CD4-positive, alpha-beta T cell treated with Interleukin-1 beta for 1 hour (primary cell): ENCODE measurements around the gene AQP6.
"Not testable (repeated sequence)": the region's sequence is repeated elsewhere in the genome, so short reads cannot be mapped to it uniquely, and the experiment has no call there.

Experiments used
- DNase-seq, 2 donors: peaks; one replicate each; pipeline ENCODE4 v3.0.0-alpha.2; 2020 to 2022

The AQP6 gene

DNA sequence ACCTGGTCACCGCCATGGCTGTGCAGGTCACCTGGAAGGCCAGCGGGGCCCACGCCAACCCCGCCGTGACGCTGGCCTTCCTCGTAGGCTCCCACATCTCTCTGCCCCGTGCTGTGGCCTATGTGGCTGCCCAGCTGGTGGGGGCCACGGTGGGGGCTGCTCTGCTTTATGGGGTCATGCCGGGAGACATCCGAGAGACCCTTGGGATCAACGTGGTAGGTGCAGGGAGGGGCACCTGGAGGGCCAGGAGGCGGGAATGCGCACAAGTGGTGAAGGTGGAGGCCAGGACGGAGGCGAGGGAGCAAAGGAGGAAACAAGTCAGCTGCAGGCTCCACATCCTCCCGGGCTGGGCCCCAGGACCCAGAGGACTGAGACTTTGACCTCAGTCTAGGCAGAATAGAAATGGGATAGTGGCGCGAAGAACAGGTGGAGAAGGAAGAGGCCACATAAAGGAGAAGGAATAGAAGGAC lies 649 bp downstream of the AQP6 start:
- no peak for DNase-seq

DNA sequence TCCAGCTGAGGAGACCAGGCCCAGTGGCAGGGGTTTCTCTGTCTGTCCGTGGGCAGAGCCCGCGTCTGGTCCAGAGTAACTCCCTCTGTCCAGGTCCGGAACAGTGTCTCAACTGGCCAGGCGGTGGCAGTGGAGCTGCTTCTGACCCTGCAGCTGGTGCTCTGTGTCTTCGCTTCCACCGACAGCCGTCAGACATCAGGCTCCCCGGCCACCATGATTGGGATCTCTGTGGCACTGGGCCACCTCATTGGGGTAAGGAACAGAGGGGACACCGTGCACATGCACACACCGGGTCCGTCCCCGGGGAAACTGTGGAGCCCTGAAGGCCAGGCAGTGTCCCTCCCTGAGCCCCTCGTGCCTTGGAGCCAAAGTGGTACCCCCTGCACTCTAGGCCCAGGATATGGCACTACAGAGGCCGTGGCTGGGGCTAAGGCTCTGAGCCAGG lies 1.5 kb downstream of the AQP6 start:
- peak in 1 of 2 donors; percentile 33 for DNase-seq

DNA sequence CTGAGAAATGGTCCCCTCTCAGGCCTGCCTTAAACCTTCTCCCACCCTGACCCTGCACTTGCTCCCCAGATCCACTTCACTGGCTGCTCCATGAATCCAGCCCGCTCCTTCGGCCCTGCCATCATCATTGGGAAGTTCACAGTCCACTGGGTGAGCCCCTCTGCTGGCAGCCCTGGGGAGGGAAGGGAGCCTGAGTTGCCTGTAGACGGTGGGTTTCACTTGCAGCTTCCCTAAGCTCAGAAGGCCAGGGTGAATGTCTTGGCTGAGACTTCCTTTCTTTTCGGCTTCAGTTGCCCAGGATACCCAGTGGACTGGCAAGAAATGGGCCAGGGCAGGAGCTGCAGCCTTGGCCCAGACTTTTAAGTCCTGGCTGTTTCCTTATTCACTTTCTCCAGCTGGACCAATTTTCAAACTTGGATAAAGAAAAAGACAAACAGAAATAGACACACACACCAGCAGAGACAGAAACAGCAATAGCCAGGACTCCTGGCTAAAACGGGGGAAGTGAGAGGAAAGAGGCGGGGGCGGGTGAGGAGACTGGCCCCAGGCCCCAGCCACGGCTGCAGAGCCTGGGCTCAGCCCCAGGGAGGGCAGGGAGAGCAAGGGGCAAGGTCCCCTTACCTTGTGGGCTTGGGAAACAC lies 2.0 kb downstream of the AQP6 start:
- no peak for DNase-seq

DNA sequence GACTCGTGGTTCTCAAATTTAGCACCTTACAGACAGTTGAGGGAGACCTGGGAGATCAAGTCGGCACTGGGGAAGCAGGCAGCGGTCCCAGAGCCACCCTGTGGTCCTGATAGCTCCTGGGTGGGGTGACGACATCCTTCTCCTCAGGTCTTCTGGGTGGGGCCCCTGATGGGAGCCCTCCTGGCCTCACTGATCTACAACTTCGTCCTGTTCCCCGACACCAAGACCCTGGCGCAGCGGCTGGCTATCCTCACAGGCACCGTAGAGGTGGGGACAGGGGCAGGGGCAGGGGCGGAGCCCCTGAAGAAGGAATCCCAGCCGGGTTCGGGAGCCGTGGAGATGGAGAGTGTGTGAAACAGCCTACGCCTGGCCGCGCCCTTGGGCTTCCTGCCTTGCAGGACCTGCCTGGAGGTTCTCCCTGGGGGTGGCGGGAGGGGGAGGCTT lies 2.6 kb downstream of the AQP6 start:
- no peak for DNase-seq

DNA sequence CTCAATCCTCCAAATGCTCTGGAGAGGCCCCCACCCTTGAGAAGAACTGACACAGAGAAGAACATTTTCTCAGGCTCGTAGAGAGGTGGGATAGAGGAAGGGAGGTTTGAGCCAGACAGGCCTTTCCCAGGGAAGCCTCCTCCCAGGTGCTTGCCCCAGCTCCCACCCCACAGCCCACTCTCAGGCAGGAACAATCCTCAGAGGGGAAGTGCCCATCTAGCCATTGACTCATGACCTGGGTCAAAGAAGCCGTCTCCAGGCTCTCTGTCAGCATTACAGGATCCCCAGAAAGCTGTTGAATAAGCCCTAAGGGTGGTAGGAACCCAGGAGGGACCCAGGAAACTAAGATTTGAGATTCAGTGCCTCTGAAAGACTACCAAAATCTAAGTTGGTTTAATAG lies 3.8 kb downstream of the AQP6 start:
- DNase-seq = no peak

DNA sequence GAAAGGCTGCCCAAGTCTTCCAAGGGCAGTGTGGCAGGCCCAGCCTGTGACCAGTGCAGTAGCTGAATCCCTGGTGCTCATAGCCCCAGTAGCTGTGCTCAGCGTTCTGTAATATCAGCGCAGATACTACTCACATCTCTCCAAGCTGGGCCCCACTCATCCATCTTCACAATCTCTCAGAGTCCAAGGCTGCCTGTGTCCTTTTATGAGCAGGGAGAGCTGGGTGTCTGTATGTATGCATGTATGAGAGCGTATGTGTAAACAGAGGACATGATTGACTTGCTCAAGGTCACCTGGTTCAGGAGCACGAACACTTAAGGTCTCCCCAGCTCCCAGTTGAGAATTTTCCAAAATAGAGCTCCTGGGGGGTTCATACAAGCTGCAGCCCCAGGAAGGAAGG lies 5.4 kb downstream of the AQP6 start:
- DNase-seq = no peak

DNA sequence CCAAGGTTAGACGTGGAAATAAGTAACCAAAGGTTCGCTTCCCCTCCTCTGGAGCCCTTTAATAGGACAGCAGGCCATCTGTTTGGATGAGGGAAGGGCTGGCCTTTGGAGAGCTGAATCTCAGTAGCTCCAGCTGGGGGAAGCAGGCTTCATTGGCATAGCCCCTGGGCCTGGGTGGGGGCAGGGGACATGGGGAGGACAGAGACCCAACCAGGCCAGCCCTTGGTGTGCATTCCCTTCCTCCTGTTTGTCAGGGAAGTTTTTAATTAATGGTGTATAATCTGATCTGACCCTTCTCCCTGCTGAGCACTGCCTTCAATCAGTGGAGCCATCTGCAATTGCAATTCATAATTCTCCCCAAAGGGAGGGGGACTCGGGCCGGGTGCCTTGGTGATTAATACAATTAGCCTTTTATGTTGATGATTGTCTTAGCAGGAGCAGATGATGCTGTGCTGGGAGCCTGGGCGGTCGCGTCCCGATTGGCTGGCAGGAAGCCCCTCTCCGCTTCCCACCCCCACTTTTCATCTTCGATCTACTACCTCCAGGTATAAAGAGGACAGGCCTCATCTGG lies 6.4 kb downstream of the AQP6 start:
- DNase-seq = no peak

DNA sequence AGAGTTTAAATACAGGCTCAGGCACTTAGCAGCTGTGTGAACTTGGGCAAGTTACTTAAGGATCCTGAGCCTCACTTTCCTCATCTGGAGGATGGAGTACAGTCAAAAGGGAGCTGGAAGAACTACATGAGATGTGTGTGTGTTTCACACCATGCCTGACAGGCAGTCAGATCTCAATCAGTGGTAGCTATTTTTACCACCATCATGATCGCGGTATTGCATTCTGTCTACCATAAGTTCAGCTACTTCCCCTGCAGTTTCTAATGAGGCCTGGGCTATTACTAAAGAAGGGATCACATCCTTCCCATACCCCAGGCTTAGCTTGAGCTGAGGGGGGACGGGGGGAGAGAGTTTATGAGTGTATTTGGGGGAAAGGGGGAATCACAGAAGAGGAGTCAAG lies 7.0 kb downstream of the AQP6 start:
- no peak for DNase-seq

DNA sequence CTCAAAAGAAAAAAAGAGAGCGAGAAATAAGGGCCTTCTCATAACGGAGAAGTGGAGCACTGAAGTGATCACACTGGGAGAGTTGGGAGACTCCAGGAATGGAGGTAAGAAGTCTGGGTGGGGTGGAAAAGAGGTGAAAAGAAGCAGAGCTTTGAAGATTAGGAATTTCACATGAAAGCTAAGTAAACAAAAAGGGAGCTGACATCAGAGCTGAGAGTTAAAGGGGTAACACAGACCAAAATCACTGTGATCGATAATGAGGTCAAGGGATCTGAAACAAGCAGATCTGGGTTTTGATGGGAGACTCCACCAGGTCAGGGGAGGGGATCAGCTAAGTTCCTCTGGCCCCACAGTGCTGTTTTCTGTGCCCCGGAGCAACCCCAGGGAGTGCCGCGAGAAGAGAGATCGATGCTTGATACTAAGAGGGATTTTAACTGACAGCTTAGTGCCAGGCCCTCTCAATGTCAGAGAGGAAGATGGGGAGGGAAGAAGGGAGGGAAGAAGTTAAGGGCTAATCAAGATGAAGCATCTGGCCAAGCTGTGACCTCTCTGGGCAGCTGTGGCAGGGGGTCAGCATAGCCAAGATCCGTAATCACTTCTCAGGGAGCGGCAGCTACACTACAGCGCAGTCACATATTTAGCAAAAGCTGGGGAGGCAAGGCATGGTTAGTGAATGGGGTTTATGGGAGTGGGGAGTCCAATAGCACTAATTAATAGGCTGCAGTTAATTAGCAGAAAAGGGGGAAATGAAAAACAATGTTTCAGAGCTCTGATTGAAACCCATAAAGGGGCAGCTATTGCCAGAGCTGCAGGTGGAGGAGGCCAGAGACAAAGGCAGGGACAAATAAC lies 8.0 kb downstream of the AQP6 start:
- DNase-seq = no peak

DNA sequence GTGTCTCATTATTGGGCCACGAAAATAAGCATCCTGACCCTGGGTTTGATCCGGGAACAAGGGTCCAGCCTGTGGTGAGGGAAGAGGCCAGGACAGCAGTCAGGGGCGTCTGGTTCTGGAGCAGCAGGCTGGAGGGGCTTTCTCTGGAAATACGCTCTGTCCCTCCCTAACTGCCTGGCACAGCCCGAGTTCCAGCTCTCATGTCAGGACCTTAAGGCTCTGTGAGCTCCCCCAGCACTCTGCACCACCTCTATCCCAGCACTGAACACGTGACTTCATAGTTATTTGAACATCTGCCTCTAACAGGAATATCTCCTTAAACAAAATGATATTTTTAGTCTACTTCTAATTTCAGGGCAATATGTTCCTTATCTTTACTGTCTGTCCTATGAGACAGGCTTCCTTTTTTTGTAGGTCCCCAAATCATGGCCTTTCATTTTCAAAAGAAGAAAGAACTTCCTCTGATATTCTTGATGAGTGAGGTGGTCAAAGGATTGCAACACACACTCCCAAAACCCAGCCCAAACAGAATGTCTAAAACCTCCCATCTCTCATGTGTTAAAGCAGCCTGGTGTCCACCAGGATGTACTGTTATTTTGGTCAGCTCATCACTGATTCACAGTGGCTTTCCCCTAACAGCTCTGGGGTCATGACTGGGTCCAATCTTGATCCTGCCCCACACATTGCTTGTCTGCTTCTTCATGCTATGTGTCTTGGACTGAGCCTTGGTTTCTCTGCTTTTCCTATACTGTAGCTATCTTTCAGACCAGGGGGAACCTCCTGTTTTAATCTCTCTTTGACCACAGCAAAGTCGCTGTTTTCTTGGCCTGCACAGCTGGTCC lies 9.7 kb downstream of the AQP6 start:
- DNase-seq = no peak

DNA sequence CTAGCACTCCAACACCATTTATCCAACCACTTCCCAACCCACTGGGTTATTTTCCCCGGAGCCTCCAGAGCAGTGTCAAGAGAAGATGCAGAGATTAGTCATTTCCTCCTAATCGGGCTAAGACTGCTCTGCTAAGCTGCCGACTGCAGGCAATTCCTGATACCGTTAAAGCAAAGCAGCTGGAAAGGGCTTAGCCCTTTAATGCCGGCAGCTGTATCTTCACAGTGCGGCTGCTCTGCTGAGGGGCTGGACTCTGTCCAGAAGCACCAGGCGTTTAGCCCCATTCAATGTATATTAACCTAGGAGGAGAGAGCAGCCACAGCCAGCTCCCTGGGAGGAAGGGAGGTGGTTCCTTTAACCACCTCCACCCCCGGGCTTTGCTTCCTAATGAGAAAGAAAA lies 11.1 kb downstream of the AQP6 start:
- DNase-seq = no peak

DNA sequence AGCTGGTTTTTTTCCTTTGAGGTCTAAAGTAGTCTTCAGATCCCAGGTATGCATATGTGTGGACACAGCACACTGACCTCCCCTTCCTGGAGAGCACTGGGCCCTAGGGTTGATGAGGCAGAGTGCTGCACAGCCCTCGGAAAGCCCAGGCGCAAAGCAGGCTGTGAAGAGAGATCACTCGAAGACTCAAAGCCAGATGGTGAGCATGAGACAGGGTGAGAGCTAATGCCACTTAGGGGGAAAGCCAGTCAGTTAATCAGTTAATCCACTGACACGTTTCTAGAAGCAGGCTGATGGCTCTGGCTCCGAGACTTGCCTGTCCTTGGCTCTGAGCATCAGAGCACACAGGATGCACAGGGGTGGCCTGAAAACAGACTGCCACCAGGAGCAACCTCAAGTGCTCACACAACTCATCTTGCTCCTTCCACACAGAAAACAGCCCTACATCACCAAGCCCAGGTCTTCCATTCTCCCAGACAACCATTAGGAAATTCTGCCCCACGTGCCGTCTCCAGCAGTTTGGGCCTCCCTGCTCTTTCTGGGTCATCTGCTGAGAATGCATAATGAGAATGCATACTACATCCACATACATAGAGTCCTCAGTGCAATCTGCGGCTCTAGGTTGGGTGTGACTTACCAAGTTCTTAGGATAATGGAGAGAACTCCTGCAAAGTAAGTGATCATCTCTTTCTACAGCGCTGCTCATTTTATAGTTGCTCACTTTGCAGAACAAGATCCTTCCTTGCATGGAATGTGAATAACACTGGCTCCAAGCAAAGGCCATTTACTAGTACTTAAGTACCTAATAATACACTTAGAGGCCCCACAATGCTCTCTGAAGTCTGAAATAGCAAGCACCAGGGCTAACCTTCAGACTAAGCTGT lies 12.0 kb downstream of the AQP6 start:
- no peak for DNase-seq

DNA sequence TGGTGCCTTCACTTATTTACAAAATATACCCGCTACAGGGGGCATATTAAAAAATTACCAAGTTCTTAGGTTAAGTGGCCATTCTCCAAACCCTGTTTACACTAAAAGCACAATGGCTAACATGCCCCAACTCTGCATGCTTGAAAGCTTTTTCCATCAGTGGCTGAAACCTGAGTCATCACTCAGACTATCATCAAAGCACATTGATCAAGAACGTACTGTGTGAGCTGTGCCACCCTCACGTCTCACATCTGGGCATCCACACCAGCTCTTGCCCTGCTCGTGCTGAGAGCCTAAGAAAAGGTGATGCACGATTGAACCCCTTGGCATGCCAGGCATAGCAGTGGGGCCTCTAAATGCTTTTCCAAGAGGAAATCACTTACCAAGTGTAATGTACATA lies 13.2 kb downstream of the AQP6 start:
- no peak for DNase-seq

DNA sequence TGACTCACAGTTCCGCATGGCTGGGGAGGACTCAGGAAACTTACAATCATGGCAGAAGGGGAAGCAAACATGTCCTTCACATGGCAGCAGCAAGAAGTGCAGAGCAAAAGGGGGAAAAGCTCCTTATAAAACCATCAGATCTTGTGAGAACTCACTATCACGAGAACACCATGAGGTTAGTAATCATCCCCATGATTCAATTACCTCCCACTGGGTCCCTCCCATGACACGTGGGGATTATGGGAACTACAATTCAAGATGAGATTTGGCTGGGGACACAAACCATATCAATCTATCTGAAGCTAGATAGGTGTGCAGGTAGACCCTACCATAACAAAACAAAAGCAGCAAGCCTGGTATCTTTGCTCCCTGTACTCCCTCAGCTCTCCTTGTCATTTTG lies 13.7 kb downstream of the AQP6 start:
- not testable (repeated sequence) for DNase-seq

DNA sequence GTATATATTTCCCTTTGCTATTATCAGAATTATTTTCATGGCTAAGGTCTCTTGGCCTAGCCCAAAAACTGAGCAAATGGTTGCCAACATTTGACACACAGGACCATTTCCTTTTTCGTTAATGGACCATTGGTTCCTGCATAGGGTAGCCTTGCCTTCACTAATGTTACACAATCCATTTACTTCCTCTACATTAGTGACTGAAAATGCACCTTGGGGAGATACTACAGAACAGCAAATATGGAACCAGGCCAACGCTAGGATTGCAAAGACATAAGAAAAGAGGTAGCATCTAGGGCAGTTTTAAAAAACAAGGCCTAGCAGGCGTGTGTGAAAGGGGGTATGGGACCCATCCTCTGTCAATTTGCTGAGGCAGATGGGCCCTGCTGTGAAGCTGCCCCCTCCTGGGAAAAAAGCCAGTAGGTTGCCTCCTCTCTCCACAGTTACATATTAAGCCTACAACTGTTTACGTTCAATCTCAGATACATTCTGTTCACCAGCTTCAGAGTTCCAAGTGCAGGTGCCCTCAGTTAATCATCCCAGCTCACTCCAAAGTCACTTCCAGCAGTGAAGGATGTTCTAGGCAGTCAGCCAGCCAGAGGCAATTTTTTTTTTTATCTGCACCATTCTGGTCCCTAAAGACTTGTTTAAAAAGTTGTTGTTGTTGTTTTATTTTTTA lies 15.0 kb downstream of the AQP6 start:
- no peak for DNase-seq

DNA sequence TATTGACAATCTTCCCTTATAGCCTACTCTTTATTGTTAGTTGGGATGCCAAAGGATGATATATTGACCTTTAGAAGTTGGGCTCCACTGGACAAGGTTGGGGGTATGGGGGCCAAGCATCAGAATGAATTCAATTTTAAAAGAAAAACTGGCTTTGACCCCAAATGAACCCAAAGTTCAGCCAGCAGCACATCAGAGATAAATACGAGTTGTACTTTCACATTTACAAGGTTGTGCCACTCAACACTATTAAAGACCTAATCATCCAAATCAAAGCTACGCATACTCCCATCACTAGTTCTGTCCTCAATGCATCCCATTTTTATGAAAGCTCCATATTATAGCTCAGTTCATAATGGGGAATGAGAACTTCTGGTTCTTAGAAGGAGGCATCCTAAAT lies 16.7 kb downstream of the AQP6 start:
- not testable (repeated sequence) for DNase-seq

DNA sequence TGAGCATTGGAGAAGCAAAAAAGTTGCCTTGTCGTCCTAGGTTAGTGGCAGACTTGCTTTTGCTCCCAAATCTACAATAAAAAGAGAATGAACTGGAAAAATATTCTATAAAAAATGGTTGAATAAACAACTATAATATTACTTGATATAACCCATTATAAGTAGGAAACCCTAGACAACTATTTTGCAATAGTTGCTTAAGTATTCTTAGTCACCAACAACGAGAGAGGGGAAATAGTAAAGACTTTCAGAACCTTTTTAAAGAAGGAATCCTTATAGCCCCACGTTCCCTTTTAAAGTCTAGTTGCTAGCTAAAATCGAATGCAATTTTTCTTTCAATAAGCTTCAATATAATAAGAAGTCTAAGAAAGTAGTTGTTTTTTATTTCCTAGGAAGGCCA lies 17.5 kb downstream of the AQP6 start:
- no peak for DNase-seq

DNA sequence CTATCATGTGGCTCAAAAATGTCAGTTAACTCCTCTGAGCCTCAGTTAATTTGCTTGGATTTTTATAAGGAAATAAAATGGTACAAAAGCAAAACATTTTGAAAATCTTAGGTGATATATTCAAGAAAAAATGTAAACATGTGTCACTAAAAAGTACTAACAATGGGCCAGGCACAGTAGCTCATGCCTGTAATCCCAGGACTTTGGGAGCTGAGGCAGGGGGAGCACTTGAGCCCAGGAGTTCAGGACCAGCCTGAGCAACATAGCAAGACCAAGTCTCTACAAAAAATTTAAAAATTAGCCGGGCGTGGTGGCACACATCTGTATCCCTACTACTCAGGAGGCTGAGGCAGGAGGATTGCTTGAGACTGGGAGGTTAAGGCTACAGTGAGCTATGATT lies 25.7 kb downstream of the AQP6 start:
- DNase-seq = no peak

DNA sequence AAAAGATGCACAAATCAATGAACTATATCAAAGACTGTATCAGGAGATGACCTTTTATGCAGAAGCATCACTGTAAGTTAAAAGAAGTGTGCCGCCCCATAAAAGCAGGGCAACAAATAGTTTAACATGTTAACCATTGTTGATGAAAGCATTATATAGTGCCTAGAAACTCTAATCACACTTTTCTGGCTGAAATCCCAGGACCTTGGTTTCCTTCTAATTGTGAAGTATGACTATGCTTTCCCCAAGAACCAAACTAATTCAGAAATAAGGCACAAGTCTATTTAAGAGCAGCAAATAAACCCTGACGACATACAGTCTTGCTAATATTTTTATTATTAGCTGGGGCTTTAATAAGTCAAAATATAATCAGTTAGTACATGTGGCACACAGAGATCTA lies 30.8 kb downstream of the AQP6 start:
- DNase-seq = no peak

DNA sequence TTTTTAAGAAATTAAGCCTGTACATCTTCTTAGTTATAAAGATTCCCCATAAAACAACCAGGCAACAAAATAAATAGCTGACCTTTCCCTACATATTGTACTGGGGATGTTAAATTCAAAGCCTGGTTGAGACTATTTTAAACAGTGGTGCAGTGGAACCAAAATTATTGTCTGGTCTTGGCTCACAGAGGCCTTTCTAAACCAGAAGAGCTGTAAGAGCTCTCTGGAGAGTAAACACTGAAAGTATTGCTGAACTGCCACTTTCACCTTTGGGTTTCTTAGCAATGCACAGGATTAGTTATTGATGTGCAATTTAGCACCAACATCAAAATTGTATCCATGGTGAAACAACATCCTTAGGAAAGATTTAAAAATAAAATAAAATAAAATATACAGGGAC lies 31.9 kb downstream of the AQP6 start:
- DNase-seq = no peak

DNA sequence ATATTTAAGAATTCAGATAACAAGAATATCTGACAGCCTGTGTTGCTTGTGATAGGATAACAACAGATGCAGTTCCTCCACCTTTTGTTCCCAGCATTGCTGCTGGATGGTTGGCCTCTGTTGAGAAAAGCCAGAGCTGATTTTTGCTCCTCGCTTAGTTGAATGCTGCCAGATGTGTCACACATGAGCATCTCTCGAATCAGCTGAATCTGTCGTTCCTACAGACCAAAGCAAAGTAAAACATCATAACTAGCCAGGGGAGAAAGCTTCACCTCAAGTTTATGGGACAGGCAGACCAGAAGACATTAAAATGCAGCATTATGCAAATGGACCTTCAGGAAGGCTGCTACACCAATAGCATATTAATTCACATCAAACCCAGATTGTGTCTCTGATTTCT lies 32.4 kb downstream of the AQP6 start:
- DNase-seq = no peak
